Measurements from ENCODE around the gene POLD2. TPM values are rescaled to one million over a fixed set of nuclear protein-coding genes. Genes with fewer than 3 reads are reported as not detected.

The POLD2 gene
- total RNA-seq, 1 experiment from 2014 or later = 131 TPM

DNA sequence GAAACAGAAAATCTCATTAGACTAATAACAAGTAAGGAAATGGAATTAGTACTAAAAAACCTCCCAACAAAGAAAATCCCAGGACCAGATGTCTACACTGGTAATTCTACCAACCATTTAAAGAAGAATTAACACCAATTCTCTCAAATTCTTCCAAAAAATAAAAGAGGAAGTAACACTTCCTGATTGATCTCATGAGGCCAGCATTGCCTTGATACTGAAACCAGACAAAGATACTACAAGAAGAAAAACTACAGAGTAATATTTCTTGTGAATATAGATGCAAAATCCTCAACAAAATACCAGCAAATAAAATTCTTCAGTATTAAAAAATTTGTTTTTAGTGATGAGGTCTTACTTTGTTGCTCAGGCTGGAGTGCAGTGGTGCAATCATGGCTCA lies 44.6 kb upstream of the POLD2 start:
- Histone ChIP-seq H4K20me1 (ENCODE audit: control insufficient read depth, insufficient read depth, insufficient read length) (no peaks in the 10 kb centered on the region), H4K5ac (ENCODE audit: insufficient read length, low read depth, low read length) (no peak overlapping the region)
- peaks cover 30% of the 10 kb centered on the region for H3K27me3 Mint-ChIP-seq (ENCODE audit: low read depth)

More for the DNA sequence above, 44.6 kb upstream of the POLD2 start:
- Mint-ChIP-seq H3K36me3 (ENCODE audit: insufficient read depth in 1 of 3, low read depth in 3 of 3) (no peaks in the 10 kb centered on the region), H3K4me3 (no peak overlapping the region), H3K4me1 (peaks cover 11% of the 10 kb centered on the region in 2 experiments), H3K27ac (no peak overlapping the region), H3K9me3 (peaks cover 2 to 3% of the 10 kb centered on the region in 2 experiments; a peak in 3 of 5 replicates)
- H2BK20ac ChIP-seq (ENCODE audit: low read depth, low read length, poor library complexity, severe bottlenecking) = no peak overlapping the region
- H4K91ac ChIP-seq (ENCODE audit: insufficient read length, low read depth, low read length) = no peak overlapping the region
- no peak overlapping the region for H2AFZ ChIP-seq (ENCODE audit: low read length)
- no peak for DNase-seq
- no peaks in the 10 kb centered on the region for H3K23me2 ChIP-seq (ENCODE audit: insufficient read length, low read depth, low read length, poor library complexity, severe bottlenecking)
- no peak overlapping the region for H3K14ac ChIP-seq (ENCODE audit: insufficient read depth, low read length)
- no peak overlapping the region for H2BK120ac ChIP-seq (ENCODE audit: low read depth, low read length, poor library complexity, severe bottlenecking)
- no peak overlapping the region for H3K27ac ChIP-seq (ENCODE audit: insufficient read length, low read depth, low read length)
- H2BK5ac ChIP-seq (ENCODE audit: insufficient read length, low read length) = no peak overlapping the region
- H3T11ph ChIP-seq (ENCODE audit: low read length) = no peak overlapping the region
- no peak overlapping the region for H3K23ac ChIP-seq (ENCODE audit: insufficient read length, low read depth, low read length)
- no peak overlapping the region for H3K9ac ChIP-seq (ENCODE audit: extremely low read depth, insufficient read length, low read length)
- H3K4me1 ChIP-seq (ENCODE audit: insufficient read depth, low read length) = no peaks in the 10 kb centered on the region; the same call in 1 of the 2 replicates
- H3K4me2 ChIP-seq (ENCODE audit: insufficient read depth, insufficient read length, low read length) = no peak overlapping the region
- no peaks in the 10 kb centered on the region; the same call in 1 of the 2 replicates for H3K27me3 ChIP-seq (ENCODE audit: insufficient read depth, low read length)
- no peak overlapping the region for H3K18ac ChIP-seq (ENCODE audit: insufficient read length, low read depth, low read length)
- no peak overlapping the region for H2BK15ac ChIP-seq (ENCODE audit: low read depth, low read length)
- no peaks in the 10 kb centered on the region for H3K79me2 ChIP-seq (ENCODE audit: insufficient read depth, low read length)
- H2BK12ac ChIP-seq (ENCODE audit: insufficient read length, low read depth, low read length) = no peak overlapping the region
- H3K56ac ChIP-seq (ENCODE audit: insufficient read length, low read depth, low read length) = no peak overlapping the region
- H3K4ac ChIP-seq (ENCODE audit: low read depth, low read length) = no peak overlapping the region
- H4K8ac ChIP-seq (replicated peaks; ENCODE audit: insufficient read length, low read depth, low read length) = no peak overlapping the region
- no peaks in the 10 kb centered on the region for H3K9me3 ChIP-seq (ENCODE audit: control insufficient read depth, low read depth, low read length)
- H3K79me1 ChIP-seq (ENCODE audit: insufficient read depth, low read depth, low read length, poor library complexity, severe bottlenecking) = no peaks in the 10 kb centered on the region
- TF ChIP-seq, protein P1, sequence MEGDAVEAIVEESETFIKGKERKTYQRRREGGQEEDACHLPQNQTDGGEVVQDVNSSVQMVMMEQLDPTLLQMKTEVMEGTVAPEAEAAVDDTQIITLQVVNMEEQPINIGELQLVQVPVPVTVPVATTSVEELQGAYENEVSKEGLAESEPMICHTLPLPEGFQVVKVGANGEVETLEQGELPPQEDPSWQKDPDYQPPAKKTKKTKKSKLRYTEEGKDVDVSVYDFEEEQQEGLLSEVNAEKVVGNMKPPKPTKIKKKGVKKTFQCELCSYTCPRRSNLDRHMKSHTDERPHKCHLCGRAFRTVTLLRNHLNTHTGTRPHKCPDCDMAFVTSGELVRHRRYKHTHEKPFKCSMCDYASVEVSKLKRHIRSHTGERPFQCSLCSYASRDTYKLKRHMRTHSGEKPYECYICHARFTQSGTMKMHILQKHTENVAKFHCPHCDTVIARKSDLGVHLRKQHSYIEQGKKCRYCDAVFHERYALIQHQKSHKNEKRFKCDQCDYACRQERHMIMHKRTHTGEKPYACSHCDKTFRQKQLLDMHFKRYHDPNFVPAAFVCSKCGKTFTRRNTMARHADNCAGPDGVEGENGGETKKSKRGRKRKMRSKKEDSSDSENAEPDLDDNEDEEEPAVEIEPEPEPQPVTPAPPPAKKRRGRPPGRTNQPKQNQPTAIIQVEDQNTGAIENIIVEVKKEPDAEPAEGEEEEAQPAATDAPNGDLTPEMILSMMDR (conservative IDR thresholded peaks at IDR 0.05) = no peak
- H2AK5ac ChIP-seq (ENCODE audit: insufficient read length, low read length) = no peak overlapping the region
